Heart left ventricle (tissue), 16 donors: ENCODE results near the gene CCDC152. TPM values are rescaled to one million over a fixed set of nuclear protein-coding genes. Genes with fewer than 3 reads are reported as not detected.
A peak's percentile ranks its signal among the peaks of the same experiment; 100 is the strongest.

ENCODE experiments used
- ATAC-seq, 4 donors: fragments of 200-7000 bp; cut with Tn5 transposase; one replicate each; pipeline ENCODE4 v1.9.1; 2020 to 2022; ENCODE audit warnings: moderate library complexity in 4 of 4, mild to moderate bottlenecking in 3 of 4, moderate number of reproducible peaks in 1 of 4
- DNase-seq, 5 donors: peaks; one replicate each; pipeline ENCODE4 v3.0.0-alpha.2; 2020
- H3K27ac ChIP-seq, 12 donors: fragments of 200-600 bp; sonication (generic) in 4 of 12; one replicate each; pipeline versions ENCODE4 v1.5.0 to v1.8.0; 2016 to 2022; ENCODE audit warnings: mild to moderate bottlenecking in 2 of 12
- H3K27me3 ChIP-seq, 9 donors: fragments of 200-600 bp; sonication (generic) in 2 of 9; one replicate each; pipeline versions ENCODE4 v1.5.1 to v1.8.0; 2016 to 2022; ENCODE audit warnings: mild to moderate bottlenecking in 3 of 9
- H3K36me3 ChIP-seq, 9 donors: fragments of 200-600 bp; sonication (generic) in 2 of 9; one replicate each; pipeline versions ENCODE4 v1.5.0 to v1.8.0; 2018 to 2022; ENCODE audit warnings: mild to moderate bottlenecking in 2 of 9
- H3K4me1 ChIP-seq, 12 donors: fragments of 200-600 bp; sonication (generic) in 4 of 12; one replicate each; pipeline versions ENCODE4 v1.5.0 to v1.8.0; 2016 to 2022; ENCODE audit warnings: mild to moderate bottlenecking in 3 of 12
- H3K4me3 ChIP-seq, 12 donors: fragments of 200-600 bp; sonication (generic) in 4 of 12; one replicate each; pipeline versions ENCODE4 v1.5.0 to v1.8.0; 2017 to 2022; ENCODE audit warnings: mild to moderate bottlenecking in 9 of 12, moderate library complexity in 4 of 12
- H3K9me3 ChIP-seq, 12 donors: fragments of 200-600 bp; sonication (generic) in 4 of 12; one replicate each; pipeline versions ENCODE4 v1.5.0 to v1.8.0; 2016 to 2022; ENCODE audit warnings: mild to moderate bottlenecking in 1 of 12
- CTCF ChIP-seq, 12 donors: fragments of 200-600 bp; sonication (generic) in 4 of 12; IDR thresholded peaks; one replicate each; pipeline versions ENCODE4 v1.5.0 to v1.8.0; 2018 to 2022; ENCODE audit warnings: antibody characterized with exemption in 12 of 12, mild to moderate bottlenecking in 5 of 12
- POLR2A ChIP-seq, 2 donors: fragments of 450-650 bp; IDR thresholded peaks; one replicate each; pipeline ENCODE4 v1.6.1; 2017; ENCODE audit warnings: antibody characterized with exemption in 2 of 2, mild to moderate bottlenecking in 2 of 2, moderate library complexity in 2 of 2
- WGBS, 4 donors: extraction: QIAGEN DNeasy Blood & Tissue Kit in 2 of 4; methylation state at CpG; one replicate each; pipeline versions ENCODE4 v1.1.5 to v1.1.7; 2013 to 2018; 5-methylcytosine and 5-hydroxymethylcytosine counted together
- intact Hi-C, 10 donors: fragments of 100-400 bp; cut with DNase I; formaldehyde crosslinking; loops; one replicate each; pipeline versions ENCODE4 v1.11.1 to v1.14.2; 2022
- polyA plus RNA-seq, 2 donors: library from polyadenylated mRNA; stranded (reverse); fragments of 200-250 nt; gene quantifications; one replicate each; pipeline ENCODE4 v1.2.3, GENCODE V29; 2013
- total RNA-seq, 9 donors: library from RNA; depleted of rRNA in 2 of 9; stranded (reverse); fragments of >200 nt in 2 of 9; fragmentation: NEBNext Ultra II Directional in 3 of 9; extraction: Animal tissue kit (Norgen Biotek cat#: 25700) in 3 of 9; gene quantifications; one replicate each; pipeline versions ENCODE4 v1.1.0 to v1.2.4, GENCODE V29; 2016 to 2023
- donor health status: ischemic (EF 13 %, LVEDD 7.1; RV severe dilation, severe dysfunction).
- donor health status: healthy with polysubstance abuse.
- donor health status: DM: no; HTN: yes; CAD: no.
- donor health status: DM: no; HTN: no; CAD: no.
- donor health status: ischemic (EF 25% LVEDD 6.9; RV normal size, moderate dysfunction).
- donor health status: ischemic (EF 25% LVEDD 5.7; RV mildly dilated, moderate dysfunction).
- donor health status: healthy.
- donor health status: DM: yes; HTN: yes; CAD: no.
- donor health status: ischemic (EF 35%, LVEDD 5.7; RV mildly dilated, moderate dysfunction).
- donor health status: nonischemic (EF 11% LVEDD 7.7; RV severe dilation, severe dysfunction).
- donor health status: DM: yes; HTN: yes; CAD: no.
- donor health status: PGD.
- donor health status: ischemic (EF 29% LVEDD 5.4; RV normal size, mild dysfunction).
- donor health status: nonischemic (EF 23%, LVEDD 6.1; RV moderate dilation, normal function).

Gene CCDC152
- total and polyA plus RNA-seq, 11 donors = 0.32 to 3.2 (median 0.86) TPM

DNA sequence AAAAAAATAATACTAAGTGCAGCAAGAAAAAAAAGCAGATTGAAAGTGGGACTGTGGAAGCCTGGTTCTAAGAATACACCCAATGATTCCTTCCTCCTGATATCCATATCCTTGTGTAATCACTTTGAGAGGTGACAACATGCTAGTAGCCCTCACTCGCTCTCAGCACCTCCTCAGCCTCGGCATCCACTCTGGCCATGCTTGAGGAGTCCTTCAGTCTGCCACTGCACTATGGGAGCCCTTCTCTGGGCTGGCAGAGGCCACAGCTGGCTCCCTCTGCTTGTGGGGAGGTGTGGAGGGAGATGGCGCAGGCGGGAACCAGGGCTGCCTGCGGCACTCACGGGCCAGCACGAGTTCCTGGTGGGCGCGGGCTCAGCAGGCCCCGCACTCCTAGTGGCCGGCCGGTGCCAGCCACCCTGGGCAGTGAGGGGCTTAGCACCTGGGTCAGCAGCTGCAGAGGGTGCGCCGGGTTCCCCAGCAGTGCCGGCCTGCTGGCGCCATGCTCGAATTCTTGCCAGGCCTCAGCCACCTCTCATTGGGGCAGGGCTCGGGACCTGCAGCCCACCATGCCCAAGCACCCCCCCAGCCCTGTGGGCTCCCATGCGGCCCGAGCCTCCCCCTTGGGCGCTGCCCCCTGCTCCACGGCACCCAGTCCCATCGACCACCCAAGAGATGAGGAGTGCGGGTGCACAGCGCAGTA is 79.6 kb downstream of the CCDC152 start:
- no peaks in the 10 kb centered on the region for H3K27me3 ChIP-seq
- DNase-seq (peak in 1 of 5 donors; percentile 41), ATAC-seq (no peak)
- intact Hi-C loops = no loop called here
- no peaks in the 10 kb centered on the region for H3K36me3 ChIP-seq
- TF ChIP-seq POLR2A (IDR thresholded peaks at IDR 0.05) (no peak), CTCF (IDR thresholded peaks at IDR 0.05) (no peak)
- 91 to 97% (median 96%) methylated on average over 10 to 25 of the region's 25 CpGs for WGBS, 4 donors
- H3K4me3 ChIP-seq = no peak overlapping the region
- H3K9me3 ChIP-seq = peaks cover 0 to 7% (median 0%) of the 10 kb centered on the region in 12 donors
- H3K4me1 ChIP-seq = peaks cover 0 to 16% (median 11%) of the 10 kb centered on the region in 12 donors
- H3K27ac ChIP-seq = no peak overlapping the region

DNA sequence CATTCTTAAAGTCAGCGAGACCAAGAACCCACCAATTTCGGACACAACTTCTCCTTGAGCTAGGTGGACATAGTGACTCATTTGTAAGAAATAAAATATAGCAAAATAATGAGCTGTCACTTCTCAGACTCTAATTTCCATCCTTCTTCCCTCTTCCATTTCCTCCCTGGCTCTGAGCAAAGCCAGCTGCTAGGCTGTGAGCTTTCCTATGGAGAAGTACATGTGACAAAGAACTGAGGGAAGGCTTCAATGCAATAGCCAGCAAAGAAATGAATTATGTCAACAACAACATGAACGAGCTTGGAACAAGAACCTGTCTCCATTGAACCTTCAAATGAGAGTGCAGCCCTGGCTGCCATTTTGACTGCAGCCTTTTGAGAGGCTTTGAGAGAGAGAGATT is 81.0 kb downstream of the CCDC152 start:
- TF ChIP-seq POLR2A (IDR thresholded peaks at IDR 0.05) (no peak), CTCF (IDR thresholded peaks at IDR 0.05) (no peak)
- Histone ChIP-seq H3K4me1 (peaks cover 0 to 25% (median 16%) of the 10 kb centered on the region in 12 donors), H3K27me3 (no peaks in the 10 kb centered on the region), H3K4me3 (no peak overlapping the region), H3K9me3 (peaks cover 0 to 7% (median 0%) of the 10 kb centered on the region in 12 donors), H3K27ac (peak overlapping the region in 2 of 12 donors; percentile 28 to 64), H3K36me3 (no peaks in the 10 kb centered on the region)
- DNase-seq (no peak), ATAC-seq (peak in 2 of 4 donors; percentile 19 to 46)
- intact Hi-C loops = no loop called here
- WGBS, 4 donors = 81 to 86% (median 83%) methylated on average over 3 of the region's 3 CpGs

DNA sequence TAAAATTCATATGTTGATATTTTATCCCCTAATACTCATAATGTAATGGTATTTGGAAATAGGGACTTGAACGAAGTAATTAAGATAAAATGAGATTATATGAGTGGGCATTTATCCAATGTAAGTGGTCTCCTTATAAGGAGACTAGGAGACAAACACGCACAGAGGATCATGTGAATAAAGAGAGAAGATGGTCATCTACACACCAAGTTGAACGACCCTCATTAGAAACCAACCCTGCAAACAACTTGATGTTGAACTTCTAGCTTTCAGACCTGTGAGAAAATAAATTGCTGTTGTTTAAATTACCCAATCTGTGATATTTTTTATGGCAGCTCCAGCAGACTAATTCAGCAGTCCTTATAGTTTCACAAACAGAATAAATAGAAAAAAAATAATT is 82.6 kb downstream of the CCDC152 start:
- H3K27ac ChIP-seq = no peak overlapping the region
- H3K9me3 ChIP-seq = peaks cover 0 to 7% (median 0%) of the 10 kb centered on the region in 12 donors
- ATAC-seq (no peak), DNase-seq (no peak)
- H3K4me3 ChIP-seq = no peak overlapping the region
- WGBS, 4 donors = 65 to 76% (median 70%) methylated on average over 3 of the region's 3 CpGs
- no peaks in the 10 kb centered on the region for H3K27me3 ChIP-seq
- TF ChIP-seq CTCF (IDR thresholded peaks at IDR 0.05) (no peak), POLR2A (IDR thresholded peaks at IDR 0.05) (no peak)
- intact Hi-C loops = no loop called here
- no peaks in the 10 kb centered on the region for H3K36me3 ChIP-seq
- H3K4me1 ChIP-seq = peaks cover 0 to 37% (median 26%) of the 10 kb centered on the region in 12 donors

DNA sequence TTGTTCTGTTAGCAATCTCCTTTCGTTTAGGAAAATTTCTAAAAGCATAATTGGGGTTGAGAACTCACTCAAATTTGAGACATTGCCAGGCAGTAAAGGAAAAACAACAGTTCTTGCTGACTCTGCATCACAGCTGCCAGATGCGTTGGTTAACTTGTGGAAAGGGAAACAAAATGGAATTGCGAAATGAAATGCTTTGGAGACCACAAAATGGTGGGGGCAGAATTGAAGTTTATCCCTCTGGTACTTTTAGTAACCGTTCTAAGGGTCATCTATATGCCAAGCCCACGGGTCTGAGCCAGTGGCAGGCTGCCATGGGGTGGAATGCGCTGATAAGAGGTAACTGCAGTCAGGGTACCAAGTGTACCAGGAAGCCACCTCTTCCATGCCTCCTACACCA is 83.7 kb downstream of the CCDC152 start:
- peak; percentile 47 to 77 (median 66) for DNase-seq
- ATAC-seq = peak; percentile 83 to 90 (median 88)

More for the DNA sequence above, 83.7 kb downstream of the CCDC152 start:
- H3K36me3 ChIP-seq = no peaks in the 10 kb centered on the region
- no peaks in the 10 kb centered on the region for H3K27me3 ChIP-seq
- no peak overlapping the region for H3K4me3 ChIP-seq
- H3K9me3 ChIP-seq = peaks cover 0 to 1% (median 0%) of the 10 kb centered on the region in 12 donors
- intact Hi-C loops = no loop called here
- H3K4me1 ChIP-seq = peaks cover 0 to 37% (median 26%) of the 10 kb centered on the region in 12 donors
- TF ChIP-seq CTCF (IDR thresholded peaks at IDR 0.05) = no peak
- no peak for TF ChIP-seq POLR2A (IDR thresholded peaks at IDR 0.05)
- peak overlapping the region; percentile 10 to 77 (median 39) for H3K27ac ChIP-seq
- 23 to 37% (median 31%) methylated on average over 6 of the region's 6 CpGs for WGBS, 4 donors
